Measurements from ENCODE around the gene CHMP4B.

- TF ChIP-seq BACH2 (CRISPR knock-in tag; IDR thresholded peaks at IDR 0.05; ENCODE audit: borderline replicate concordance) = no peak
- no peak for TF ChIP-seq RARB (CRISPR knock-in tag; IDR thresholded peaks at IDR 0.05)
- no peak for TF ChIP-seq SNAI2 (CRISPR knock-in tag; IDR thresholded peaks at IDR 0.05)
- no peak for TF ChIP-seq CSRNP3 (CRISPR knock-in tag; IDR thresholded peaks at IDR 0.05)
- TF ChIP-seq ZFP3 (CRISPR knock-in tag; IDR thresholded peaks at IDR 0.05) = no peak
- TF ChIP-seq OSR1 (CRISPR knock-in tag; IDR thresholded peaks at IDR 0.05) = no peak
- no peak for TF ChIP-seq CSDC2 (CRISPR knock-in tag; IDR thresholded peaks at IDR 0.05)
- no peak for TF ChIP-seq ARNTL (CRISPR knock-in tag; IDR thresholded peaks at IDR 0.05; ENCODE audit: borderline replicate concordance, low read depth)
- TF ChIP-seq PATZ1 (CRISPR knock-in tag; IDR thresholded peaks at IDR 0.05; ENCODE audit: borderline replicate concordance) = no peak
- TF ChIP-seq POU6F1 (CRISPR knock-in tag; IDR thresholded peaks at IDR 0.05; ENCODE audit: borderline replicate concordance, low read depth) = no peak
- no peak for TF ChIP-seq ISL1 (CRISPR knock-in tag; IDR thresholded peaks at IDR 0.05)
- no peak for TF ChIP-seq ZNF565 (CRISPR knock-in tag; conservative IDR thresholded peaks at IDR 0.05; ENCODE audit: low read depth)
- no peak for TF ChIP-seq GLIS3 (CRISPR knock-in tag; IDR thresholded peaks at IDR 0.05)
- no peak for TF ChIP-seq ZNF8 (CRISPR knock-in tag; IDR thresholded peaks at IDR 0.05)
These were observed 46.0 kb upstream of the CHMP4B start for GRCh38 chr20:33765099-33765498.
